GM18951 (cell line): ENCODE measurements around the gene IGF2BP3.

Experiments
- POLR2A ChIP-seq: IDR thresholded peaks from 4 replicates; pipeline ENCODE4 v1.6.1; 2011; ENCODE audit warnings: mild to moderate bottlenecking; ENCODE audit not compliant: insufficient read length, insufficient read depth; ENCODE audit errors: extremely low read depth
- in situ Hi-C: fragments of 300-500 bp; cut with MboI; formaldehyde crosslinking; loops from one replicate; pipeline ENCODE4 v1.12.0; 2022; ENCODE audit warnings: low sequenced_read_pairs, mixed read lengths, inconsistent platforms; ENCODE audit not compliant: unreplicated experiment

The IGF2BP3 gene

GRCh38 chr7:23462846-23463245 lies 7.4 kb downstream of the IGF2BP3 start:
- in situ Hi-C loops = no loop called here
- no peak for TF ChIP-seq POLR2A

DNA sequence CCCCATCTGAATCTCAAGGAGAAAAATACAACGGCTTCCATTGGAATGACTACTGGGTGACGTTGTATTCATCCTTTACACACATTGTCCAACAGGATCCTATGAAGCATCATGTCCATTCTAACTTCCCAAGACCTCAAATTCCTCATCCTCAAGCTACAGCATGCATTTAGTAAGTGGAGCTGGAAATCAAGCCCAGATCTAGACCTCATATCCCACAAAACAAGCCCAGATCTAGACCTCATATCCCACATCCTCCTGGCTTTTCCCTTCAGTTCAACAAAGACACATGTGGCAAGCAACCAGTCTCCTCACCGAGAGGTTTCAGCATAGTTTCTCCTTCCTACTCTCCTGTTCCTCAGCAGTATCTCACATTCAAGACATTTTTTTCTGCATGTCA lies 12.2 kb downstream of the IGF2BP3 start:
- in situ Hi-C loops = no loop called here
- no peak for TF ChIP-seq POLR2A

GRCh38 chr7:23456093-23456492 lies 14.2 kb downstream of the IGF2BP3 start:
- in situ Hi-C loops = no loop called here
- no peak for TF ChIP-seq POLR2A

DNA sequence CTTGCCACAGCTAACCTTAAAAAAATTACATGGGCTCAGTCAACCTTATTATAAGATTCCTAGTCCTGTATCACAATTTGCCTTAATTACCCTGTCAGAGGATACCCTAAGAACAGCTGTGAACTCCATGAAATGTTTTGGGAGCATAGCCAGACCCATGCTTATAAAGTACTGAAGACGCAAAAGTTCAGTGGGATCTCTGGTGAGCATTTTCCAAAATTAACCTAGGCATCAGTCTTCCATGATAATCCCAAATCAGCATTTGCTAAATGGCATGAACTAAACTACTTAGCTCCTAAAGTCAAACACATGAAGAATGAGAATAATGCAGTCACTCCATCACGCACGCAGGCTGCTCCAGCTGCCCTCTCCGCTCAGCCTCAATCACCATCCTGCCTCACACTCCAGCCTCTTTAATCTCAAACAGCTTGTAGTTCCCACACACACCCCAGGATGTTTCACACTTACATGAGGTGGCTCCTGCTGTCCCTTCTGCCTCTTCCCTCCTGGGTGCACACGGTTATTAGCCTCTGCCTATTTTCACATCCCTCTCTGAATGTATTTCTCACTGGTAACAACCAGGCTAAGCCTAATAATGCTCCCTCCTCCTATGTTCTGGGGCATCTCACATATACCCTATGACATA lies 15.3 kb downstream of the IGF2BP3 start:
- in situ Hi-C loops = no loop called here
- TF ChIP-seq POLR2A = no peak

DNA sequence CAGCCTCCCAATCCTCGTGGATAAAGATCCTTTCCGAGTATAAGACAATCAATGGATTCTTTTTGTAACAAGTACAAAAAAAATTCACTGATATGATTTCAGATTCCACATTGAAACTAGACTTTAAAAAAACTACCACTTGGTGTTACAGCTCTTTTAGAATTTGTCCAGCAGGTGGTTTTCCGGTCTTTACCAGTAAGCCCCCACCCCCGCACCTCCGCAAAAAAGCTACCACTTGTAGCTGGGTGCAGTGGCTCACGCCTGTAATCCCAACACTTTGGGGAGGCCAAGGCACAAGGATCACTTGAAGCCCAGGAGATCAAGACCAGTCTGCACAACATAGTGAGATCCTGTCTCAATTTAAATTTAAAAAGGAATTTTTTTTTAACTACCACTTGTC lies 19.8 kb downstream of the IGF2BP3 start:
- TF ChIP-seq POLR2A = no peak
- in situ Hi-C loops = no loop called here

DNA sequence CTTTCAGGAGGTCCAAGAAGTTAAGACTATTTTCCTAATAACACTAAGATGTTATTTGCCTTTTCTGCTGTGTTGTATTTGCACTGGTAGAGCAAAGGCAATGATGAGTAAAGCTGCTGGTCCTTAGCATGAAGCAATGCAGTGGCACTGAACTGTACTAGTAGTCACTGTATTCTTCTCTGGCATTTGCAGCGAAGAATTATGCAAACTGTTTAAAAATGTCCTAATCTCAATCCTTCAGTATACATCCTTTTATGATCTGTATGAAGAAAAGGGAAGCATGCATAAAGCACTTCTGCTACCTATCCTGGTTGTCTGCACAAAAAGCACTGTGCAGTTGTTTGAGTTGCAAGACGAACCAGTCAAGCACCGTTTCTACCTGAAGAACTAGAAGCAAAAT lies 20.4 kb downstream of the IGF2BP3 start:
- no peak for TF ChIP-seq POLR2A
- in situ Hi-C loops = no loop called here

GRCh38 chr7:23445326-23445725 lies 25.0 kb downstream of the IGF2BP3 start:
- TF ChIP-seq POLR2A = no peak
- in situ Hi-C loops = no loop called here

DNA sequence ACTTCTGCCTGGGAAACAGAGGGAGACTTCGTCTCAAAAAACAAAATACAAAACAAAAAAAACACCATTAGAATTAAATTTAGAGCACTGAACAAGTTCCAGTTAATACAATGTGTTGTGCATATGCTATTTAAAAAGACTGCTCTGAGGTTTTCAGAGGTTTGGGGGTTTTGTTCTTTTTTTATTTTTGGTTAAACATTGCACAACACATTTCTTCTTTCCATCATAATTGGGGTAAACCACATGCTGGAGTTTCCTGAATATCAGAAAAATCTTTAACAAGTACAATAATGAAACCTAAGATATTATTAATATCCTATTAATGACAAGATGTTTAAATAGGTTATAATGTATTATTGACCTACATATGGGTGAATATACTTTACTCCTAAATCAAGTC lies 26.3 kb downstream of the IGF2BP3 start:
- in situ Hi-C loops = no loop called here
- TF ChIP-seq POLR2A = no peak

GRCh38 chr7:23438171-23438570 lies 32.1 kb downstream of the IGF2BP3 start:
- no peak for TF ChIP-seq POLR2A
- in situ Hi-C loops = no loop called here

DNA sequence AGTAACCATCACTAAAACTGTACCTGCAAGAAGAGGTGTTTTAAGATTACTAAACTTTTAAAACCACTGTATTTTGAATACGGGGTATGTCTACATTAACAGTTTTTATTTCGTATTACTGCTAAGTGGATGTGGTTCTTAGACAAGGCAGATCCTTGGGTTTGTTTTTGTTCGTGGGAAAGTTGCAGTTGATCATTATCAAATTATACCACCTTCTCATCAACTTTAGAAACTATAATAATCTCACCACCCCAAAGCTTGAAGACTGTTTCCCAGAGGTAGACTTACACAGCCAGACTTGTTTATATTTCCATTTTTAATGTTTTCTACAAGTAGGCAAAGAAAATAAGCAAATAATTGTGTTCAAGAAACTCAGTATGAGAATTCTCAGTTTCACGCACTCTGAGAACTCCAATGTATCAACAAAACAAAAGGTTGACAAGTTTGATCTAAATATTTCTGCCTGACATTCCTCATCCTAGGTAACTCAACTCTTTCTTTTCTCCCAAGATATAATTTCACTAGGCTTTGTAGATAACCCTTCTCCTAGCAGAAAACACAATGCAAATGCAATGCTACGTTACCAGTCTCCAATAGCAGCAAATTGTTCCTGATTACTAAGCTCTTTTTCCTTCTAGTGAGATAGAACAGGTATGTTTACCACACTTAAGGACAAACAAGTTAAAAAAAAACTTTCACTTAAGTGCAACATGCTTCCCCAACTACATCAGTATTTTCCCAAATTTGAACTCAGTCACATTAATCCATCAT lies 36.0 kb downstream of the IGF2BP3 start:
- in situ Hi-C loops = no loop called here
- no peak for TF ChIP-seq POLR2A

DNA sequence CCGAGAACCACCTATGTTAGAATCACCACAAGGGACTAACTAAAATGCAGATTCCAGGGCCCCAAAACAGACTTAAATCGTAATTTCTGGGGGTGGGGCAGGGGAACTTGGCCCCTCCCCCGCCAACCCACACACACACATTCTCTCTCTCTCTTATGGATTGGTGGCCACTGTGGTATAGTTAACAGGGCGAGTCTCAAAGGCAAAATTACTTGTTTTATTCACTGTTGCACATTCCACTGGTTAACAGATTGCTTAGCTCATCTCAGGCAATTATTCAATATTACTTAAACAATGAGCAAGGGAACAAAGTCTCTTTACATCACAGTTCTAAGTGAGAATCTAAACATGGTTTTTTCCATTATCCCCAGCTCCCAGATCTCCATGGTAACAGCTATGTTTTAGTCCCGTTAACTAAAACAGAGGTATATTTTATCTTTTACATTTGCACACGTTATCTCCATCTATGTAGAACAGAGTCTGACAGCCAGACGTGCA lies 38.5 kb downstream of the IGF2BP3 start:
- in situ Hi-C loops = no loop called here
- TF ChIP-seq POLR2A = no peak

- TF ChIP-seq POLR2A = no peak
- in situ Hi-C loops = no loop called here
Observed at GRCh38 chr7:23430893-23431259, 39.4 kb downstream of the IGF2BP3 start.

DNA sequence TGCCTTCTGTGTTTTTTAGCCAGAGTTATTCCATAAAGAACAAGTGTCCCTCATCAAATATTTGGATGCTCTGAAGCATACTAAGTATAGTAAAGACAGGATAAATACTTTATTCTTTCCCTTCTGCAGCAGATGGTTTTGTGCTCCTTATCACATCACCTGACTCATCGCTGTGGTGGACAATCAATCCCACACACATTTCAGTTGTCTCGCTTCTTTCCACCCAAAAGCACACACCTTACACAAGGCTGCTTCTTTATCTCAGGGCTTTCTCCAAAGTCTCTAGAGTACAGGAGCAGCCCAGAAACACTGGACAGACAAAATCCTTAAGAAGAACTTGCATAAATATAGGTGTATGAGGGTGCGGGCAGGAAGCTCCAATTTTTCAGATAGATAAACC lies 43.4 kb downstream of the IGF2BP3 start:
- TF ChIP-seq POLR2A = no peak
- in situ Hi-C loops = no loop called here

DNA sequence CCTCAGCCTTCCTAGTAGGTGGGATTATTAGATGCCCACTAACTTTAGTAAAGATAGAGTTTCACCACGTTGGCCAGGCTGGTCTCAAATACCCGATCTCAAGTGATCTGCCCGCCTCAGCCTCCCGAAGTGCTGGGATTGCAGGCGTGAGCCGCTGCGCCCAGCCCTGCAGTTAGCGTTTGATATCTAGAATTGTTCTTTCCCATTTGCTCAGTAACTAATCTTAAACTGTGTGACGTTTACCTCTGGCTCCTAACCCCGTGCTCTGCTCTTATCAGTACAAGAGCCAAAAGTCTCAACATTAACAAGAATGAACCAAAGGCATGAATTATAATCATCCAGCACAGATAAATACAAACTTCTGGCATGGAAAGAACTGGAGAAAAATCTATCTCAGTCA lies 47.4 kb downstream of the IGF2BP3 start:
- in situ Hi-C loops = no loop called here
- TF ChIP-seq POLR2A = no peak
